Measurements from ENCODE around the gene KRTAP4-11.
"Not testable (repeated sequence)": the region's sequence is repeated elsewhere in the genome, so short reads cannot be mapped to it uniquely, and the experiment has no call there.

GRCh38 chr17:41139865-41140264, 21.7 kb upstream of the KRTAP4-11 start:
- TF ChIP-seq POLR2AphosphoS5 (IDR thresholded peaks at IDR 0.05); CTCF (IDR thresholded peaks at IDR 0.05); POLR2A (IDR thresholded peaks at IDR 0.05); EP300 (IDR thresholded peaks at IDR 0.05; ENCODE audit: low read depth): not testable (repeated sequence)

All from transverse colon (tissue), 4 donors.